HEK293 (cell line): Measurements from ENCODE around the gene ADA.

Source experiments
- CTCF ChIA-PET: fragments of 350-600 bp; formaldehyde crosslinking; extraction: SDS; loops from one replicate; lab custom pipeline; 2021; ENCODE audit warnings: antibody characterized with exemption; lab: Yijun Ruan, JAX
- POLR2A ChIA-PET: fragments of 300-600 bp; formaldehyde crosslinking; extraction: SDS; loops from one replicate; lab custom pipeline; 2020; ENCODE audit warnings: antibody characterized with exemption, inconsistent platforms; lab: Yijun Ruan, JAX
- H3K27ac ChIP-seq: fragments of 200-500 bp; sonication (Bioruptor generic); 2 replicates; pipeline ENCODE4 v1.5.1; 2014; ENCODE audit warnings: low read depth, low read length, control low read depth, inconsistent platforms; ENCODE audit errors: extremely low read depth
- H3K36me3 ChIP-seq, 2 experiments: fragments of 200-500 bp in 1 of 2; sonication (Bioruptor generic) in 1 of 2; 1 replicate in 1 of 2; 2 replicates in 1 of 2; pipeline ENCODE4 v1.5.1; 2014 to 2017; ENCODE audit warnings: inconsistent platforms in 2 of 2, low read length in 2 of 2; ENCODE audit not compliant: control insufficient read depth in 2 of 2, insufficient read depth in 1 of 2
- H3K4me1 ChIP-seq: fragments of 200-500 bp; sonication (Bioruptor generic); 2 replicates; pipeline ENCODE4 v1.5.1; 2014; ENCODE audit warnings: mild to moderate bottlenecking, low read length, inconsistent platforms; ENCODE audit not compliant: control insufficient read depth, insufficient read depth
- H3K4me3 ChIP-seq: 2 replicates; pipeline ENCODE4 v1.5.1; 2011; ENCODE audit warnings: low read depth, mild to moderate bottlenecking, control low read depth, low read length, moderate library complexity
- H3K9me3 ChIP-seq: fragments of 200-500 bp; sonication (Bioruptor generic); 2 replicates; pipeline ENCODE4 v1.5.1; 2014; ENCODE audit warnings: low read depth, low read length, inconsistent platforms; ENCODE audit not compliant: control insufficient read depth, insufficient read depth
- KLF16 ChIP-seq: fragments of 450-650 bp; formaldehyde crosslinking; IDR thresholded peaks from 2 replicates; pipeline ENCODE4 v1.5.1; 2017; ENCODE audit warnings: missing biosample characterization, missing genetic modification characterization
- OSR2 ChIP-seq: fragments of 450-650 bp; formaldehyde crosslinking; IDR thresholded peaks from 2 replicates; pipeline ENCODE4 v1.5.1; 2016; ENCODE audit warnings: missing biosample characterization, missing genetic modification characterization
- PRDM2 ChIP-seq: fragments of 450-650 bp; formaldehyde crosslinking; IDR thresholded peaks from 2 replicates; pipeline ENCODE4 v1.5.1; 2016; ENCODE audit warnings: missing biosample characterization, missing genetic modification characterization, borderline replicate concordance
- SP2 ChIP-seq: fragments of 450-650 bp; formaldehyde crosslinking; IDR thresholded peaks from 2 replicates; pipeline ENCODE4 v1.5.1; 2016; ENCODE audit warnings: missing biosample characterization, missing genetic modification characterization
- ZBTB26 ChIP-seq: fragments of 450-650 bp; formaldehyde crosslinking; optimal IDR thresholded peaks from 2 replicates; pipeline ENCODE3; 2016; ENCODE audit warnings: missing biosample characterization, mild to moderate bottlenecking, missing genetic modification characterization
- ZFHX2 ChIP-seq: fragments of 450-650 bp; formaldehyde crosslinking; conservative IDR thresholded peaks from 2 replicates; pipeline ENCODE4 v1.5.1; 2016; ENCODE audit warnings: missing biosample characterization, missing genetic modification characterization
- ZNF140 ChIP-seq: fragments of 450-650 bp; formaldehyde crosslinking; IDR thresholded peaks from 2 replicates; pipeline ENCODE4 v1.5.1; 2016; ENCODE audit warnings: missing biosample characterization, missing genetic modification characterization
- ZNF18 ChIP-seq: fragments of 450-650 bp; formaldehyde crosslinking; IDR thresholded peaks from 2 replicates; pipeline ENCODE4 v1.5.1; 2016; ENCODE audit warnings: missing biosample characterization, missing genetic modification characterization
- ZNF211 ChIP-seq: fragments of 450-650 bp; formaldehyde crosslinking; IDR thresholded peaks from 2 replicates; pipeline ENCODE4 v1.5.1; 2016; ENCODE audit warnings: low read depth, missing biosample characterization, missing genetic modification characterization
- ZNF449 ChIP-seq: fragments of 450-650 bp; formaldehyde crosslinking; IDR thresholded peaks from 2 replicates; pipeline ENCODE4 v1.5.1; 2017; ENCODE audit warnings: missing biosample characterization, mild to moderate bottlenecking, missing genetic modification characterization, moderate library complexity
- ZNF513 ChIP-seq: fragments of 450-650 bp; IDR thresholded peaks from 2 replicates; pipeline ENCODE4 v1.5.1; 2018; ENCODE audit warnings: missing biosample characterization, missing genetic modification characterization
- ZNF555 ChIP-seq: fragments of 450-650 bp; formaldehyde crosslinking; conservative IDR thresholded peaks from 2 replicates; pipeline ENCODE4 v1.5.1; 2017; ENCODE audit warnings: missing biosample characterization, mild to moderate bottlenecking, missing genetic modification characterization, inconsistent platforms
- ZNF768 ChIP-seq: fragments of 450-650 bp; formaldehyde crosslinking; IDR thresholded peaks from 2 replicates; pipeline ENCODE4 v1.5.1; 2018; ENCODE audit warnings: missing biosample characterization, mild to moderate bottlenecking, missing genetic modification characterization

Gene ADA

GRCh38 chr20:44649976-44650375, 1.5 kb downstream of the ADA start:
- ChIA-PET POLR2A (interaction anchor here (1.0 kb wide), 1 partner anchor 13 kb away, joined by 3 read pairs; no protein-coding TSS in a partner anchor), CTCF (interaction anchor here (0.5 to 1.0 kb wide), 3 partner anchors 33 to 171 kb away, joined by 3 to 5 read pairs (median 3); no protein-coding TSS in a partner anchor)
- TF ChIP-seq ZNF513 (tag by site-specific recombination) (no peak), ZNF211 (tag by site-specific recombination) (no peak), KLF16 (tag by site-specific recombination) (no peak), ZNF555 (tag by site-specific recombination) (no peak), ZNF140 (tag by site-specific recombination) (no peak), ZNF449 (tag by site-specific recombination) (no peak), SP2 (no peak), ZBTB26 (tag by site-specific recombination) (no peak), ZFHX2 (no peak), PRDM2 (tag by site-specific recombination) (no peak), OSR2 (tag by site-specific recombination) (no peak)

GRCh38 chr20:44649126-44649525, 2.4 kb downstream of the ADA start:
- H3K36me3 ChIP-seq, result no peaks in the 10 kb centered on the region
- POLR2A ChIA-PET, result interaction anchor here (0.6 kb wide), 1 partner anchor 39 kb away, joined by 3 read pairs; no protein-coding TSS in a partner anchor
- H3K4me3 ChIP-seq, result no peak overlapping the region
- CTCF ChIA-PET, result interaction anchor here (0.6 to 1.0 kb wide), 3 partner anchors 34 to 240 kb away, joined by 3 to 5 read pairs (median 4); no protein-coding TSS in a partner anchor
- TF ChIP-seq ZNF768 (tag by site-specific recombination), result no peak
- peak; percentile 35; the same call in 1 of the 2 replicates for TF ChIP-seq ZNF18 (tag by site-specific recombination)
- H3K27ac ChIP-seq, result no peak overlapping the region
- no peaks in the 10 kb centered on the region; the same call in 1 of the 2 replicates for H3K4me1 ChIP-seq
- H3K9me3 ChIP-seq, result no peaks in the 10 kb centered on the region

More at GRCh38 chr20:44649976-44650375, 1.5 kb downstream of the ADA start:
- Histone ChIP-seq H3K4me1 (no peaks in the 10 kb centered on the region; the same call in 1 of the 2 replicates), H3K36me3 (no peaks in the 10 kb centered on the region), H3K9me3 (no peaks in the 10 kb centered on the region), H3K4me3 (no peak overlapping the region), H3K27ac (no peak overlapping the region)
